HL-60 (cell line): Measurements from ENCODE around the gene PITPNC1.

ENCODE experiments used
- CTCF ChIP-seq: IDR thresholded peaks from one replicate; pipeline ENCODE4 v1.5.1; 2011; ENCODE audit warnings: low read length, control low read depth, inconsistent platforms; ENCODE audit not compliant: insufficient read depth
- GABPA ChIP-seq: IDR thresholded peaks from 2 replicates; pipeline ENCODE4 v1.6.1; 2012; ENCODE audit warnings: low read depth
- POLR2AphosphoS5 ChIP-seq: IDR thresholded peaks from 2 replicates; pipeline ENCODE4 v1.6.1; 2012; ENCODE audit warnings: low read depth
- TF ChIP-seq, protein P1 (sequence below): IDR thresholded peaks from 2 replicates; pipeline ENCODE4 v1.6.1; 2012; ENCODE audit warnings: low read depth; ENCODE audit not compliant: insufficient replicate concordance

- TF ChIP-seq GABPA = no peak
- TF ChIP-seq CTCF = no peak
- TF ChIP-seq, protein P1, sequence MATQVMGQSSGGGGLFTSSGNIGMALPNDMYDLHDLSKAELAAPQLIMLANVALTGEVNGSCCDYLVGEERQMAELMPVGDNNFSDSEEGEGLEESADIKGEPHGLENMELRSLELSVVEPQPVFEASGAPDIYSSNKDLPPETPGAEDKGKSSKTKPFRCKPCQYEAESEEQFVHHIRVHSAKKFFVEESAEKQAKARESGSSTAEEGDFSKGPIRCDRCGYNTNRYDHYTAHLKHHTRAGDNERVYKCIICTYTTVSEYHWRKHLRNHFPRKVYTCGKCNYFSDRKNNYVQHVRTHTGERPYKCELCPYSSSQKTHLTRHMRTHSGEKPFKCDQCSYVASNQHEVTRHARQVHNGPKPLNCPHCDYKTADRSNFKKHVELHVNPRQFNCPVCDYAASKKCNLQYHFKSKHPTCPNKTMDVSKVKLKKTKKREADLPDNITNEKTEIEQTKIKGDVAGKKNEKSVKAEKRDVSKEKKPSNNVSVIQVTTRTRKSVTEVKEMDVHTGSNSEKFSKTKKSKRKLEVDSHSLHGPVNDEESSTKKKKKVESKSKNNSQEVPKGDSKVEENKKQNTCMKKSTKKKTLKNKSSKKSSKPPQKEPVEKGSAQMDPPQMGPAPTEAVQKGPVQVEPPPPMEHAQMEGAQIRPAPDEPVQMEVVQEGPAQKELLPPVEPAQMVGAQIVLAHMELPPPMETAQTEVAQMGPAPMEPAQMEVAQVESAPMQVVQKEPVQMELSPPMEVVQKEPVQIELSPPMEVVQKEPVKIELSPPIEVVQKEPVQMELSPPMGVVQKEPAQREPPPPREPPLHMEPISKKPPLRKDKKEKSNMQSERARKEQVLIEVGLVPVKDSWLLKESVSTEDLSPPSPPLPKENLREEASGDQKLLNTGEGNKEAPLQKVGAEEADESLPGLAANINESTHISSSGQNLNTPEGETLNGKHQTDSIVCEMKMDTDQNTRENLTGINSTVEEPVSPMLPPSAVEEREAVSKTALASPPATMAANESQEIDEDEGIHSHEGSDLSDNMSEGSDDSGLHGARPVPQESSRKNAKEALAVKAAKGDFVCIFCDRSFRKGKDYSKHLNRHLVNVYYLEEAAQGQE = no peak
- no peak for TF ChIP-seq POLR2AphosphoS5
Observed at GRCh38 chr17:67693811-67694210, 316.7 kb downstream of the PITPNC1 start.
